H1 (cell line): Measurements from ENCODE around the gene TRDMT1. TPM values are rescaled to one million over a fixed set of nuclear protein-coding genes. Genes with fewer than 3 reads are reported as not detected.

ENCODE experiments used
- CTCF ChIA-PET: fragments of 300-600 bp; sonication (Branson Sonifier 250); formaldehyde crosslinking; loops from one replicate; lab custom pipeline; 2021; ENCODE audit not compliant: partially characterized antibody; lab: Charles Lee
- POLR2A ChIA-PET: fragments of 300-600 bp; sonication (Branson Sonifier 250); formaldehyde crosslinking; loops from one replicate; lab custom pipeline; 2021; ENCODE audit warnings: inconsistent platforms; ENCODE audit not compliant: partially characterized antibody; lab: Charles Lee
- DNase-seq, 2 experiments: peaks; one replicate each; pipeline versions ENCODE4 v3.0.0 to v3.0.0-alpha.2; 2010 to 2022; ENCODE audit warnings: low spot score in 2 of 2, low read depth in 1 of 2, mixed read lengths in 1 of 2
- FAIRE-seq: peaks from 2 replicates; lab custom pipeline; 2011; peaks lifted over from hg19 to GRCh38; lab: Jason Lieb, UNC
- H2AFZ ChIP-seq: 2 replicates; pipeline ENCODE4 v1.8.1; 2012; ENCODE audit warnings: low read length, inconsistent platforms
- H2AK5ac ChIP-seq: 2 replicates; pipeline ENCODE4 v1.6.1; 2013; ENCODE audit warnings: low read depth, low read length
- H2BK120ac ChIP-seq: replicated peaks from 2 replicates; pipeline ENCODE3; 2013; ENCODE audit warnings: low read depth, low read length, inconsistent platforms
- H2BK12ac ChIP-seq: 2 replicates; pipeline ENCODE4 v1.6.1; 2013; ENCODE audit warnings: low read depth, low read length
- H2BK15ac ChIP-seq: 2 replicates; pipeline ENCODE4 v1.6.1; 2013; ENCODE audit warnings: low read length
- H2BK20ac ChIP-seq: 2 replicates; pipeline ENCODE4 v1.6.1; 2013; ENCODE audit warnings: low read length
- H2BK5ac ChIP-seq: 2 replicates; pipeline ENCODE4 v1.6.1; 2013; ENCODE audit warnings: low read depth, low read length
- H3K14ac ChIP-seq: 2 replicates; pipeline ENCODE4 v1.6.1; 2013; ENCODE audit warnings: inconsistent platforms; ENCODE audit not compliant: insufficient read length
- H3K18ac ChIP-seq: 2 replicates; pipeline ENCODE4 v1.6.1; 2013; ENCODE audit warnings: low read length; ENCODE audit errors: extremely low read depth
- H3K23ac ChIP-seq: 2 replicates; pipeline ENCODE4 v1.6.1; 2013; ENCODE audit warnings: inconsistent platforms; ENCODE audit not compliant: insufficient read length
- H3K23me2 ChIP-seq: 2 replicates; pipeline ENCODE4 v1.6.1; 2013; ENCODE audit warnings: low read depth, low read length
- H3K27ac ChIP-seq: 2 replicates; pipeline ENCODE4 v1.6.1; 2011; ENCODE audit warnings: low read depth, low read length, inconsistent platforms
- H3K27me3 ChIP-seq, 4 experiments: replicated peaks in 1 of 4; 1 replicate in 1 of 4; 2 replicates in 3 of 4; pipeline versions ENCODE4 v1.6.1 to v1.8.1; 2011 to 2013; ENCODE audit warnings: low read length in 3 of 4, mild to moderate bottlenecking in 3 of 4, inconsistent platforms in 2 of 4, mixed read lengths in 2 of 4, moderate library complexity in 1 of 4; ENCODE audit not compliant: control insufficient read depth in 3 of 4, insufficient read depth in 3 of 4; ENCODE audit errors: extremely low read depth in 1 of 4
- H3K36me3 ChIP-seq, 4 experiments: 2 replicates each; pipeline versions ENCODE4 v1.6.1 to v1.8.1; 2011 to 2013; ENCODE audit warnings: mild to moderate bottlenecking in 4 of 4, low read length in 3 of 4, moderate library complexity in 2 of 4, control low read depth in 1 of 4, inconsistent platforms in 1 of 4; ENCODE audit not compliant: insufficient read depth in 4 of 4, control insufficient read depth in 2 of 4
- H3K4ac ChIP-seq: replicated peaks from 2 replicates; pipeline ENCODE3; 2013; ENCODE audit warnings: low read length, low read depth, mixed read lengths, inconsistent platforms; ENCODE audit not compliant: insufficient read length
- H3K4me1 ChIP-seq, 4 experiments: replicated peaks in 1 of 4; 1 replicate in 1 of 4; 2 replicates in 3 of 4; pipeline versions ENCODE4 v1.6.1 to v1.8.1; 2011 to 2013; ENCODE audit warnings: low read length in 3 of 4, inconsistent platforms in 2 of 4, mixed read lengths in 1 of 4; ENCODE audit not compliant: insufficient read depth in 4 of 4, control insufficient read depth in 3 of 4
- H3K4me2 ChIP-seq, 2 experiments: 2 replicates each; pipeline versions ENCODE4 v1.6.1 to v1.8.1; 2011 to 2013; ENCODE audit warnings: low read depth in 2 of 2, low read length in 2 of 2, control low read depth in 1 of 2, inconsistent platforms in 1 of 2, mild to moderate bottlenecking in 1 of 2; ENCODE audit not compliant: insufficient read depth in 1 of 2
- H3K4me3 ChIP-seq, 4 experiments: fragments of 200-600, 300-600 bp in 1 of 4; sonication (generic), shearing (Covaris generic), sonication (Bioruptor Twin) in 1 of 4; 2 replicates each; pipeline versions ENCODE4 v1.5.1 to v1.8.1; 2011 to 2016; ENCODE audit warnings: low read length in 4 of 4, low read depth in 3 of 4, control low read depth in 2 of 4, inconsistent platforms in 2 of 4, mild to moderate bottlenecking in 2 of 4, mixed read lengths in 1 of 4, moderate library complexity in 1 of 4; ENCODE audit not compliant: insufficient read depth in 2 of 4; ENCODE audit errors: extremely low read depth in 1 of 4
- H3K56ac ChIP-seq: replicated peaks from 2 replicates; pipeline ENCODE3; 2013; ENCODE audit warnings: low read depth, mild to moderate bottlenecking, mixed read lengths, low read length, inconsistent platforms; ENCODE audit not compliant: insufficient read length
- H3K79me1 ChIP-seq: 2 replicates; pipeline ENCODE4 v1.6.1; 2013; ENCODE audit warnings: low read depth, low read length, control low read depth
- H3K79me2 ChIP-seq, 2 experiments: 2 replicates each; pipeline versions ENCODE4 v1.6.1 to v1.8.1; 2012 to 2013; ENCODE audit warnings: low read length in 2 of 2, mild to moderate bottlenecking in 2 of 2, inconsistent platforms in 1 of 2; ENCODE audit not compliant: insufficient read depth in 2 of 2, control insufficient read depth in 1 of 2
- H3K9ac ChIP-seq, 4 experiments: replicated peaks in 1 of 4; 1 replicate in 1 of 4; 2 replicates in 3 of 4; pipeline versions ENCODE4 v1.6.1 to v1.8.1; 2011 to 2013; ENCODE audit warnings: low read depth in 3 of 4, low read length in 3 of 4, control low read depth in 2 of 4, mild to moderate bottlenecking in 2 of 4, moderate library complexity in 2 of 4, inconsistent platforms in 1 of 4; ENCODE audit errors: extremely low read depth in 1 of 4
- H3K9me3 ChIP-seq, 2 experiments: 2 replicates each; pipeline versions ENCODE4 v1.6.1 to v1.8.1; 2012 to 2013; ENCODE audit warnings: mild to moderate bottlenecking in 2 of 2, moderate library complexity in 2 of 2, control low read depth in 1 of 2, inconsistent platforms in 1 of 2, low read depth in 1 of 2, low read length in 1 of 2, mixed read lengths in 1 of 2; ENCODE audit not compliant: insufficient read depth in 2 of 2
- H4K20me1 ChIP-seq, 2 experiments: replicated peaks in 1 of 2; 2 replicates each; pipeline versions ENCODE3 to v1.8.1; 2011 to 2013; ENCODE audit warnings: inconsistent platforms in 2 of 2, low read length in 2 of 2, mild to moderate bottlenecking in 1 of 2; ENCODE audit not compliant: insufficient read depth in 2 of 2, control insufficient read depth in 1 of 2
- H4K5ac ChIP-seq: 2 replicates; pipeline ENCODE4 v1.6.1; 2013; ENCODE audit warnings: low read length, low read depth, mixed read lengths, inconsistent platforms; ENCODE audit not compliant: insufficient read length
- H4K8ac ChIP-seq: 2 replicates; pipeline ENCODE4 v1.8.0; 2013; ENCODE audit warnings: mild to moderate bottlenecking, moderate library complexity, low read length, inconsistent platforms; ENCODE audit not compliant: insufficient read depth; ENCODE audit errors: extremely low read depth
- H4K91ac ChIP-seq: replicated peaks from 2 replicates; pipeline ENCODE3; 2013; ENCODE audit warnings: low read length, mixed read lengths, inconsistent platforms; ENCODE audit not compliant: insufficient read length
- BACH1 ChIP-seq: IDR thresholded peaks from 2 replicates; pipeline ENCODE4 v1.6.1; 2012; ENCODE audit warnings: low read length, improper control_type of control experiment
- RAD21 ChIP-seq, 2 experiments: IDR thresholded peaks in 1 of 2; conservative IDR thresholded peaks in 1 of 2; 2 replicates each; pipeline ENCODE4 v1.6.1; 2011; ENCODE audit warnings: low read depth in 2 of 2, low read length in 2 of 2, improper control_type of control experiment in 1 of 2, inconsistent platforms in 1 of 2, mild to moderate bottlenecking in 1 of 2, moderate library complexity in 1 of 2
- TBP ChIP-seq: IDR thresholded peaks from 2 replicates; pipeline ENCODE4 v1.6.1; 2011; ENCODE audit warnings: low read depth, low read length, improper control_type of control experiment
- WGBS, 2 experiments: shearing (Covaris generic) in 1 of 2; methylation state at CpG; one replicate each; pipeline versions ENCODE4 v1.1.6 to v1.1.7; 2013 to 2015; ENCODE audit warnings: low lambda C conversion rate in 2 of 2, mixed read lengths in 2 of 2, inconsistent platforms in 1 of 2, low coverage in 1 of 2, missing lambda C conversion rate in 1 of 2; ENCODE audit not compliant: insufficient replicate concordance in 2 of 2, insufficient coverage in 1 of 2, insufficient read length in 1 of 2; ENCODE audit errors: extremely low coverage in 1 of 2, missing lambda C conversion rate in 1 of 2; 5-methylcytosine and 5-hydroxymethylcytosine counted together
- polyA plus RNA-seq, 7 experiments: library from polyadenylated mRNA; depleted of rRNA in 3 of 7; stranded (reverse) in 5 of 7; unstranded in 2 of 7; fragments of >200 nt in 5 of 7; fragments of 200-250 nt in 2 of 7; gene quantifications; 1 replicate in 5 of 7; 2 replicates in 1 of 7; 4 replicates in 1 of 7; pipeline versions ENCODE4 v1.2.1 to v1.2.3, GENCODE V29; 2011 to 2013; ENCODE audit warnings: missing spikeins in 2 of 7, mixed read lengths in 2 of 7
- total RNA-seq: library from RNA; stranded (reverse); fragmentation: NEBNext Ultra II Directional; extraction: Animal tissue kit (Norgen Biotek cat#: 25700); gene quantifications from 2 replicates; pipeline ENCODE4 v1.2.1, GENCODE V29; 2021
- TF ChIP-seq, protein P1 (sequence below): IDR thresholded peaks from 2 replicates; pipeline ENCODE4 v1.6.1; 2012; ENCODE audit warnings: inconsistent platforms

The TRDMT1 gene
- total and polyA plus RNA-seq, 2 of the 8 experiments (the other 6 are each of a cell fraction or from before 2014, with no cell fraction given) = 7.4 to 21.4 TPM

DNA sequence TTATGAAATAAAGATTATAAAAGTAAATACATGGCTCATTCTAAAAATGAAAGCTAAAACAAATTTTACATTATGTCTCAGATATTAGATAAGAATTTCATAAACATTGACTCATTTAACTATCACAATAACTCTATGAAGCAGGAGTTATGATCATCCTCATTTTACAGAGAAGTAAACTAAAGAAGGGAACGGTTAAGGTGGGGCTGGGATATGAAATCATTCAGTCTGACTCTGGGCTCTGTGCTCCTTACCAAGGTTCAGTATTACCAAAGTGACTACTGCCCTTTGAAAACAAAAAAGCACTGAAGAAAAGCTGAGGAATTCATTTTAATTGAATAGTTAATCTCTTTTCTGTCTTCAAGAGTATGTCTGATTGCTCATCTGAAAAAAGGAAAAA, 49.8 kb downstream of the TRDMT1 start:
- Histone ChIP-seq H3K14ac (no peak overlapping the region), H3K79me1 (no peaks in the 10 kb centered on the region), H3K18ac (no peak overlapping the region), H2BK12ac (no peak overlapping the region), H2BK5ac (no peak overlapping the region), H3K27ac (no peak overlapping the region), H3K56ac (no peak overlapping the region), H4K20me1 (no peaks in the 10 kb centered on the region), H2BK120ac (no peak overlapping the region), H3K79me2 (no peaks in the 10 kb centered on the region), H3K4ac (no peak overlapping the region), H3K27me3 (no peaks in the 10 kb centered on the region), H4K5ac (no peak overlapping the region), H3K36me3 (peaks cover 0 to 3% (median 0%) of the 10 kb centered on the region in 4 experiments; a peak in 1 of 8 replicates), H3K4me2 (no peak overlapping the region), H3K4me1 (no peaks in the 10 kb centered on the region), H4K8ac (no peak overlapping the region), H3K23ac (no peak overlapping the region), H2AK5ac (no peak overlapping the region), H2BK20ac (no peak overlapping the region), H3K23me2 (no peaks in the 10 kb centered on the region), H3K4me3 (no peak overlapping the region), H2BK15ac (no peak overlapping the region), H4K91ac (no peak overlapping the region), H3K9me3 (no peaks in the 10 kb centered on the region), H3K9ac (no peak overlapping the region), H2AFZ (no peak overlapping the region)
- no peak for TF ChIP-seq RAD21 (IDR thresholded peaks at IDR 0.05 in 1 of 2, conservative IDR thresholded peaks at IDR 0.05 in 1 of 2; ENCODE audit: low read depth in 2 of 2, low read length in 2 of 2)
- no peak for TF ChIP-seq BACH1
- TF ChIP-seq, protein P1, sequence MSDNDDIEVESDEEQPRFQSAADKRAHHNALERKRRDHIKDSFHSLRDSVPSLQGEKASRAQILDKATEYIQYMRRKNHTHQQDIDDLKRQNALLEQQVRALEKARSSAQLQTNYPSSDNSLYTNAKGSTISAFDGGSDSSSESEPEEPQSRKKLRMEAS = no peak
- no peak for TF ChIP-seq TBP
- POLR2A ChIA-PET = interaction anchor here (1.2 kb wide), 1 partner anchor 11 kb away, joined by 3 read pairs; no protein-coding TSS in a partner anchor
- CTCF ChIA-PET = interaction anchor here (0.6 to 1.2 kb wide), 3 partner anchors 10 to 188 kb away, joined by 3 read pairs; no protein-coding TSS in a partner anchor
- 81% methylated on average over 1 of the region's 1 CpG; no CpG with 5 or more reads in 1 of the 2 experiments for whole genome bisulfite sequencing, 2 experiments
- no peak for FAIRE-seq
- DNase-seq = no peak
